ENCODE measurements around the gene ANKRD50.

GRCh38 chr4:124631760-124632159, 80.8 kb downstream of the ANKRD50 start:
- TF ChIP-seq POLR2A (IDR thresholded peaks at IDR 0.05) (no peak), CTCF (IDR thresholded peaks at IDR 0.05) (no peak)

All from esophagus squamous epithelium (tissue), 4 donors.